PC-3 (cell line): Measurements from ENCODE around the gene RALGDS. TPM values are rescaled to one million over a fixed set of nuclear protein-coding genes. Genes with fewer than 3 reads are reported as not detected.

Source experiments
- ATAC-seq: fragments of 200-7000 bp; cut with Tn5 transposase; 2 replicates; pipeline ENCODE4 v1.9.1; 2020; ENCODE audit warnings: mild to moderate bottlenecking, moderate library complexity
- BruUV-seq: library from RNA; stranded (reverse); fragments of 400-500 nt; replicated peaks from 2 replicates; lab custom pipeline; 2021; lab: Mats Ljungman, UMichigan
- CTCF ChIA-PET: fragments of 300-600 bp; sonication (Branson Sonifier 250); formaldehyde crosslinking; loops from one replicate; lab custom pipeline; 2022; ENCODE audit warnings: antibody characterized with exemption; lab: Charles Lee
- POLR2A ChIA-PET: fragments of 300-600 bp; sonication (Branson Sonifier 250); formaldehyde crosslinking; loops from one replicate; lab custom pipeline; 2022; ENCODE audit warnings: antibody characterized with exemption; ENCODE audit not compliant: unreplicated experiment; lab: Charles Lee
- DNase-seq: peaks from one replicate; pipeline ENCODE4 v3.0.0-alpha.2; 2015
- H2AFZ ChIP-seq: fragments of 300-600 bp; sonication (generic); 2 replicates; pipeline ENCODE4 v1.6.0; 2016; ENCODE audit warnings: antibody characterized with exemption, low read length
- H3F3A ChIP-seq: fragments of 300-600 bp; sonication (generic); one replicate; pipeline ENCODE4 v1.6.0; 2017; ENCODE audit warnings: antibody characterized with exemption, low read length, control low read depth, mild to moderate bottlenecking; ENCODE audit not compliant: unreplicated experiment
- H3K27ac ChIP-seq: fragments of 300-600 bp; sonication (generic); 2 replicates; pipeline ENCODE4 v1.5.1; 2016; ENCODE audit warnings: mild to moderate bottlenecking, low read length
- H3K27me3 ChIP-seq: fragments of 300-600 bp; sonication (generic); 2 replicates; pipeline ENCODE4 v1.6.1; 2016; ENCODE audit warnings: low read length, mixed read lengths
- H3K36me3 ChIP-seq: fragments of 300-600 bp; sonication (generic); 2 replicates; pipeline ENCODE4 v1.6.1; 2016; ENCODE audit warnings: low read depth, mixed run types, low read length, mixed read lengths
- H3K4me1 ChIP-seq: fragments of 300-600 bp; sonication (generic); 2 replicates; pipeline ENCODE4 v1.5.1; 2016; ENCODE audit warnings: low read length; ENCODE audit not compliant: insufficient read depth
- H3K4me2 ChIP-seq: fragments of 300-600 bp; sonication (generic); 2 replicates; pipeline ENCODE4 v1.6.0; 2016; ENCODE audit warnings: low read length
- H3K4me3 ChIP-seq: fragments of 300-600 bp; sonication (generic); 2 replicates; pipeline ENCODE4 v1.5.1; 2016; ENCODE audit warnings: mild to moderate bottlenecking, low read length, mixed read lengths
- H3K79me2 ChIP-seq: fragments of 300-600 bp; sonication (generic); 2 replicates; pipeline ENCODE4 v1.6.1; 2017; ENCODE audit warnings: low read length, mixed read lengths
- H3K9ac ChIP-seq: fragments of 300-600 bp; sonication (generic); 2 replicates; pipeline ENCODE4 v1.6.0; 2016; ENCODE audit warnings: mild to moderate bottlenecking, low read length
- H3K9me2 ChIP-seq: fragments of 300-600 bp; sonication (generic); replicated peaks from 2 replicates; pipeline ENCODE4 v1.6.1; 2016; ENCODE audit warnings: mixed run types, low read length, mixed read lengths
- H3K9me3 ChIP-seq: fragments of 300-600 bp; sonication (generic); 2 replicates; pipeline ENCODE4 v1.6.1; 2016; ENCODE audit warnings: low read length, mixed read lengths
- H4K20me1 ChIP-seq: fragments of 300-600 bp; sonication (generic); 2 replicates; pipeline ENCODE4 v1.6.1; 2016; ENCODE audit warnings: low read length, mixed read lengths
- CTCF ChIP-seq: fragments of 300-600 bp; sonication (generic); conservative IDR thresholded peaks from 2 replicates; pipeline ENCODE4 v1.5.1; 2017; ENCODE audit warnings: antibody characterized with exemption, low read depth, mild to moderate bottlenecking, low read length
- EZH2 ChIP-seq: fragments of 300-600 bp; sonication (generic); IDR thresholded peaks from one replicate; pipeline ENCODE4 v1.6.1; 2017; ENCODE audit warnings: antibody characterized with exemption, mild to moderate bottlenecking, low read length; ENCODE audit not compliant: unreplicated experiment
- EZH2phosphoT487 ChIP-seq: fragments of 300-600 bp; sonication (generic); IDR thresholded peaks from 2 replicates; pipeline ENCODE4 v1.6.1; 2018; ENCODE audit warnings: mild to moderate bottlenecking, antibody characterized with exemption, low read length, borderline replicate concordance
- intact Hi-C: fragments of 100-400 bp; cut with micrococcal nuclease; formaldehyde crosslinking; loops from 2 replicates; pipeline ENCODE4 v1.9.0; 2023
- total RNA-seq: library from RNA; depleted of rRNA; stranded (reverse); fragments of >200 nt; gene quantifications from 2 replicates; pipeline ENCODE4 v1.2.3, GENCODE V29; 2014

The RALGDS gene
- total RNA-seq, 1 experiment from 2014 or later = 32.2 TPM

GRCh38 chr9:133106511-133107244 is 14.4 kb downstream of the RALGDS start:
- DNase-seq = no peak
- Histone ChIP-seq H3K9me2 (no peaks in the 10 kb centered on the region), H3K9ac (no peak overlapping the region), H3K27me3 (no peaks in the 10 kb centered on the region), H3K9me3 (no peaks in the 10 kb centered on the region), H3K4me3 (no peak overlapping the region), H3K27ac (no peak overlapping the region), H3K4me1 (peaks cover 9% of the 10 kb centered on the region; the same call in 1 of the 2 replicates), H3K79me2 (no peaks in the 10 kb centered on the region), H3K36me3 (peaks cover 9% of the 10 kb centered on the region; the same call in 1 of the 2 replicates), H3K4me2 (no peak overlapping the region), H4K20me1 (no peaks in the 10 kb centered on the region), H3F3A (no peaks in the 10 kb centered on the region), H2AFZ (no peak overlapping the region)
- intact Hi-C loops = no loop called here
- POLR2A ChIA-PET = no interaction called here
- BruUV-seq = no TSS peak
- CTCF ChIA-PET = no interaction called here
- ATAC-seq = no peak
- TF ChIP-seq CTCF = no peak
- no peak for TF ChIP-seq EZH2
- no peak for TF ChIP-seq EZH2phosphoT487

DNA sequence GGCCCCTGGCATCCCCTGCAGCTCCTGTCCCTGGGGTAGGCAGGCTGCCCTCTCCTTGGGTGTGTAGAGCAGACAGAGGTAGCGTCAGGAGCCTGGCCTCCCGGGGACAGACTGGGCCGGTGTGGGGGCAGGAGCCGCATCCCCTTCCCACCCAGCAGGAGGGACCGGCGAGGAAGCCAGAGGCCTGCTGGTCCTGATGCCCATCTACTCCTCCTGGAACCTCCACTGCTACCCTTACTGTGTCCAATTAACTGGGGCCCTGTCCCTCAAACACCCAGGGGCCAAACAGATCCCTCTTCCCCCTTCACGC is 15.6 kb downstream of the RALGDS start:
- H3K9ac ChIP-seq = no peak overlapping the region
- no peak for DNase-seq
- BruUV-seq = no TSS peak
- no peaks in the 10 kb centered on the region for H3K9me2 ChIP-seq
- H4K20me1 ChIP-seq = no peaks in the 10 kb centered on the region
- no peak overlapping the region for H3K4me2 ChIP-seq
- peaks cover 9% of the 10 kb centered on the region; the same call in 1 of the 2 replicates for H3K4me1 ChIP-seq
- intact Hi-C loops = no loop called here
- TF ChIP-seq EZH2 (no peak), EZH2phosphoT487 (no peak), CTCF (no peak)
- H3K27ac ChIP-seq = no peak overlapping the region
- H3F3A ChIP-seq = no peaks in the 10 kb centered on the region
- no peaks in the 10 kb centered on the region for H3K79me2 ChIP-seq
- no peaks in the 10 kb centered on the region for H3K27me3 ChIP-seq
- no peak overlapping the region for H3K4me3 ChIP-seq
- H3K9me3 ChIP-seq = no peaks in the 10 kb centered on the region
- CTCF ChIA-PET = interaction anchor here (0.5 kb wide), 1 partner anchor 39 kb away, joined by 5 read pairs; no protein-coding TSS in a partner anchor
- POLR2A ChIA-PET = no interaction called here
- ATAC-seq = no peak
- peaks cover 9% of the 10 kb centered on the region; the same call in 1 of the 2 replicates for H3K36me3 ChIP-seq
- no peak overlapping the region for H2AFZ ChIP-seq
